Measurements from ENCODE around the gene TMEM201. TPM values are rescaled to one million over a fixed set of nuclear protein-coding genes. Genes with fewer than 3 reads are reported as not detected.

The TMEM201 gene
- total RNA-seq, 2 experiments from 2014 or later: 21.1 to 23.2 TPM

DNA sequence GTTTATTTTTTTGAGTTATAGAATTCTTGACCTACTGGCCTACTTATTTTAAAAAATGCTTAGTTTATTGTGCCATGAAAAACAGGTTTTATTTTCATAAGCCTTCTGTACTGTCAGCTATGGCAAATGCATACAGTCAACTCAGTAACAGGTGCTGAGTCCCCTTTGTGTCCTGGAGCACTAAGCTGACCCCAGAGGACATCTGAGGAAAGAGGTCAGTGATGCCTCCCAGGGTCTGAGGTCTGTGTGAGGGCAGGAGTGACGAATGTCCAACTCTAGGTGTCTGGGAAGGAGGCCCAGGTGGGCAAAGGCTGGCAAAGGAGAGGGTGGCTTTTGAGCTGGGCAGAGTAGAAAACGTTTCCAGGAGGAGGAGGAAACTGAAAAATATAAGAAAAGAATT is 7.8 kb upstream of the TMEM201 start:
- Mint-ChIP-seq H3K4me3 (no peak overlapping the region), H3K9me3 (ENCODE audit: insufficient read depth) (no peaks in the 10 kb centered on the region), H3K36me3 (ENCODE audit: low read depth) (peaks cover 28% of the 10 kb centered on the region), H3K27me3 (ENCODE audit: low read depth) (no peaks in the 10 kb centered on the region), H3K27ac (no peak overlapping the region), H3K4me1 (ENCODE audit: low read depth) (no peaks in the 10 kb centered on the region)
- ChIA-PET POLR2A (interaction anchor here (0.9 kb wide), 1 partner anchor 8 kb away, joined by 3 read pairs; no protein-coding TSS in a partner anchor), CTCF (interaction anchor here (0.6 to 1.4 kb wide), 3 partner anchors 9 to 85 kb away, joined by 3 to 4 read pairs (median 3); no protein-coding TSS in a partner anchor)
- DNase-seq (no peak), ATAC-seq (no peak)

GRCh38 chr1:9586147-9586766 is 2.5 kb upstream of the TMEM201 start:
- peaks cover 20% of the 10 kb centered on the region for H3K4me1 Mint-ChIP-seq (ENCODE audit: low read depth)
- H3K36me3 Mint-ChIP-seq (ENCODE audit: low read depth): peaks cover 18% of the 10 kb centered on the region
- ChIA-PET CTCF (interaction anchor here (1.0 to 1.2 kb wide), 2 partner anchors 13 to 30 kb away, joined by 3 to 4 read pairs; no protein-coding TSS in a partner anchor), POLR2A (no interaction called here)
- H3K27ac Mint-ChIP-seq: no peak overlapping the region
- DNase-seq (no peak), ATAC-seq (no peak)
- H3K9me3 Mint-ChIP-seq (ENCODE audit: insufficient read depth): no peaks in the 10 kb centered on the region
- H3K4me3 Mint-ChIP-seq: no peak overlapping the region
- no peaks in the 10 kb centered on the region for H3K27me3 Mint-ChIP-seq (ENCODE audit: low read depth)

- CTCF ChIA-PET: interaction anchor here (0.6 to 2.1 kb wide), 9 partner anchors 12 to 321 kb away, joined by 3 to 13 read pairs (median 3); no protein-coding TSS in a partner anchor
- Mint-ChIP-seq H3K4me3 (peak overlapping the region; percentile 84), H3K4me1 (ENCODE audit: low read depth) (peaks cover 35% of the 10 kb centered on the region), H3K27me3 (ENCODE audit: low read depth) (no peaks in the 10 kb centered on the region), H3K9me3 (ENCODE audit: insufficient read depth) (no peaks in the 10 kb centered on the region), H3K27ac (peak overlapping the region; percentile 80), H3K36me3 (ENCODE audit: low read depth) (peaks cover 8% of the 10 kb centered on the region)
- DNase-seq (peak; percentile 63), ATAC-seq (peak; percentile 25)
- POLR2A ChIA-PET: interaction anchor here (1.0 to 1.6 kb wide), 4 partner anchors 8 to 354 kb away, joined by 3 to 5 read pairs (median 4); partner anchors contain the start of genes LZIC and NMNAT1
Measured at GRCh38 chr1:9589144-9589718, 520 bp downstream of the TMEM201 start.

DNA sequence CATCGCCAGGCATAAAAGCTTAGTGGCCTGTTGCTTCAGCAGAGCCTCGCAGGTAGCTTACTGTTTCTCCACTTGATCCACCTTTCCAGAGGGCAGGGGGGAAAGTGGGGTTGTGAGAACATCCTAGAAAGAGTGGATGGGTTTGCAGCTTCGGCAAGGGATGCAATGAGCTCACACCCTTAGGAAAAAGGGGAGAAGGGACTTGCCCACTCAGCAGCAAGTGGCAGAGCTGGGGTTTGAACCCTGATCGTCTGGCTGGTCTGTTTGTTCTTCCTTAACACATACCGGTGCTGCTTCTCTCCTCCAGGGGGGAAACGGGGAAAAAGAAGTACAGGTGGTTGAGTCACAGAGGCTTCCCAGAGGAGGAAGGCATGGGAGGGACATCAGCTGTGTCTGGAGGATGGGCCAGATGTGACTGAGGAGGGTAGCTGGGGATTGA is 1.0 kb downstream of the TMEM201 start:
- no peaks in the 10 kb centered on the region for H3K27me3 Mint-ChIP-seq (ENCODE audit: low read depth)
- DNase-seq: no peak
- CTCF ChIA-PET: interaction anchor here (0.6 to 2.1 kb wide), 9 partner anchors 12 to 322 kb away, joined by 3 to 13 read pairs (median 3); no protein-coding TSS in a partner anchor
- peaks cover 35% of the 10 kb centered on the region for H3K4me1 Mint-ChIP-seq (ENCODE audit: low read depth)
- POLR2A ChIA-PET: interaction anchor here (0.6 to 1.6 kb wide), 5 partner anchors 8 to 354 kb away, joined by 3 to 5 read pairs (median 3); partner anchors contain the start of genes LZIC and NMNAT1
- peaks cover 8% of the 10 kb centered on the region for H3K36me3 Mint-ChIP-seq (ENCODE audit: low read depth)
- no peak for ATAC-seq
- peak overlapping the region; percentile 80 for H3K27ac Mint-ChIP-seq
- H3K9me3 Mint-ChIP-seq (ENCODE audit: insufficient read depth): no peaks in the 10 kb centered on the region
- H3K4me3 Mint-ChIP-seq: peak overlapping the region; percentile 84

DNA sequence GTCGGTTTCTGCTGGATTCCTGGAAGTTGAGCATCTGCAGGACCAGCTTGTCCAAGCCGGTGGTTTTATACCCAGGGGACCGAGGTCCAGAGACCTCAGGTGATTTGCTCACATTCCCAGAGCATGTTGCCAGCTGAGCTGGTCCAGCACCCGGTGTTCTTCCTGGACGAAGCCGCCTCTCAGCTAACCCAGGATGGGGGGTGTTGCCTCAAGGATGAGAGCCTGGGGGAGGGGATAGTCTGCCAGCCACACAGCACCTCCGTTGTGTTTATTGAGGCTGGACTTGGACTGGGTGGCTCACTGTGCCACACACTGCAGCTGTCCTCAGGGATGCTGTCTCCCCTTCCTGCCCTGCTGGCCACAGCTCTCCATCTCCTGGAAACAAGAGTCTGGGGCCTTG is 1.5 kb downstream of the TMEM201 start:
- ATAC-seq (no peak), DNase-seq (no peak)
- Mint-ChIP-seq H3K4me3 (peak overlapping the region; percentile 84), H3K36me3 (ENCODE audit: low read depth) (peaks cover 8% of the 10 kb centered on the region), H3K9me3 (ENCODE audit: insufficient read depth) (no peaks in the 10 kb centered on the region), H3K27me3 (ENCODE audit: low read depth) (no peaks in the 10 kb centered on the region), H3K4me1 (ENCODE audit: low read depth) (peaks cover 35% of the 10 kb centered on the region), H3K27ac (peak overlapping the region; percentile 80)
- POLR2A ChIA-PET: interaction anchor here (0.6 to 1.4 kb wide), 4 partner anchors 9 to 353 kb away, joined by 3 to 5 read pairs (median 4); partner anchors contain the start of genes LZIC and NMNAT1
- CTCF ChIA-PET: interaction anchor here (0.6 to 2.1 kb wide), 9 partner anchors 13 to 322 kb away, joined by 3 to 13 read pairs (median 3); no protein-coding TSS in a partner anchor

GRCh38 chr1:9590945-9591668 is 2.4 kb downstream of the TMEM201 start:
- Mint-ChIP-seq H3K36me3 (ENCODE audit: low read depth) (peaks cover 8% of the 10 kb centered on the region), H3K27ac (peak overlapping the region; percentile 9), H3K4me3 (no peak overlapping the region), H3K4me1 (ENCODE audit: low read depth) (peaks cover 35% of the 10 kb centered on the region), H3K27me3 (ENCODE audit: low read depth) (no peaks in the 10 kb centered on the region), H3K9me3 (ENCODE audit: insufficient read depth) (no peaks in the 10 kb centered on the region)
- no peak for ATAC-seq
- ChIA-PET POLR2A (no interaction called here), CTCF (interaction anchor here (0.8 to 2.1 kb wide), 3 partner anchors 25 to 100 kb away, joined by 3 to 13 read pairs (median 3); no protein-coding TSS in a partner anchor)
- no peak for DNase-seq

GRCh38 chr1:9591669-9592509 is 3.2 kb downstream of the TMEM201 start:
- Mint-ChIP-seq H3K27me3 (ENCODE audit: low read depth) (no peaks in the 10 kb centered on the region), H3K27ac (no peak overlapping the region), H3K36me3 (ENCODE audit: low read depth) (peaks cover 8% of the 10 kb centered on the region), H3K4me3 (no peak overlapping the region), H3K4me1 (ENCODE audit: low read depth) (peaks cover 35% of the 10 kb centered on the region), H3K9me3 (ENCODE audit: insufficient read depth) (no peaks in the 10 kb centered on the region)
- ChIA-PET CTCF (interaction anchor here (1.1 to 2.6 kb wide), 2 partner anchors 24 to 101 kb away, joined by 3 to 10 read pairs; no protein-coding TSS in a partner anchor), POLR2A (interaction anchor here (0.8 kb wide), 1 partner anchor 12 kb away, joined by 3 read pairs; no protein-coding TSS in a partner anchor)
- DNase-seq: no peak
- no peak for ATAC-seq

GRCh38 chr1:9592510-9593075 is 3.9 kb downstream of the TMEM201 start:
- Mint-ChIP-seq H3K4me3 (no peak overlapping the region), H3K9me3 (ENCODE audit: insufficient read depth) (no peaks in the 10 kb centered on the region), H3K27ac (peak overlapping the region; percentile 46), H3K27me3 (ENCODE audit: low read depth) (no peaks in the 10 kb centered on the region), H3K36me3 (ENCODE audit: low read depth) (peaks cover 8% of the 10 kb centered on the region), H3K4me1 (ENCODE audit: low read depth) (peaks cover 35% of the 10 kb centered on the region)
- ChIA-PET POLR2A (interaction anchor here (0.8 kb wide), 1 partner anchor 12 kb away, joined by 3 read pairs; no protein-coding TSS in a partner anchor), CTCF (interaction anchor here (1.0 to 2.6 kb wide), 4 partner anchors 23 to 129 kb away, joined by 3 to 10 read pairs (median 4); no protein-coding TSS in a partner anchor)
- no peak for ATAC-seq
- no peak for DNase-seq

GRCh38 chr1:9593147-9593491 is 4.4 kb downstream of the TMEM201 start:
- Mint-ChIP-seq H3K4me3 (no peak overlapping the region), H3K27ac (peak overlapping the region; percentile 64), H3K27me3 (ENCODE audit: low read depth) (no peaks in the 10 kb centered on the region), H3K9me3 (ENCODE audit: insufficient read depth) (no peaks in the 10 kb centered on the region), H3K4me1 (ENCODE audit: low read depth) (peaks cover 33% of the 10 kb centered on the region), H3K36me3 (ENCODE audit: low read depth) (peaks cover 8% of the 10 kb centered on the region)
- CTCF ChIA-PET: interaction anchor here (1.0 to 2.6 kb wide), 4 partner anchors 23 to 129 kb away, joined by 3 to 10 read pairs (median 4); no protein-coding TSS in a partner anchor
- DNase-seq: no peak
- POLR2A ChIA-PET: no interaction called here
- no peak for ATAC-seq
